ENCODE data around the gene TOMM20. TPM values are rescaled to one million over a fixed set of nuclear protein-coding genes. Genes with fewer than 3 reads are reported as not detected.

Gene TOMM20
- total and polyA plus RNA-seq, 2 donors (not counting 1 experiment from before 2014, with no cell fraction given): 25.0 to 77.3 TPM

GRCh38 chr1:235088907-235089306 is 39.7 kb downstream of the TOMM20 start:
- Mint-ChIP-seq H3K9me3 (ENCODE audit: insufficient read depth) (no peaks in the 10 kb centered on the region), H3K27ac (no peak overlapping the region), H3K4me1 (peaks cover 5% of the 10 kb centered on the region), H3K4me3 (no peak overlapping the region), H3K27me3 (peaks cover 4% of the 10 kb centered on the region)
- 97% methylated on average over 5 of the region's 7 CpGs for WGBS (ENCODE audit: insufficient coverage)
- intact Hi-C loops (cut with micrococcal nuclease): no loop called here
- H3K36me3 ChIP-seq (replicated peaks in 1 of 2; ENCODE audit: control extremely low read depth in 1 of 2, control insufficient read depth in 1 of 2, extremely low read depth in 1 of 2, insufficient read depth in 2 of 2, low read length in 1 of 2): no peaks in the 10 kb centered on the region
- H3K4me1 ChIP-seq (ENCODE audit: control insufficient read depth in 2 of 2, insufficient read depth in 2 of 2, low read length in 2 of 2): peaks cover 0 to 5% of the 10 kb centered on the region in 2 donors
- no peaks in the 10 kb centered on the region for H3K27me3 ChIP-seq (replicated peaks in 1 of 4; ENCODE audit: control extremely low read depth in 1 of 4, control insufficient read depth in 3 of 4, insufficient read depth in 4 of 4, low read length in 3 of 4)
- no peak overlapping the region for H3K9ac ChIP-seq (ENCODE audit: low read length)
- CTCF ChIA-PET: interaction anchor here (0.6 to 1.6 kb wide), 5 partner anchors 110 to 492 kb away, joined by 3 to 4 read pairs (median 3); no protein-coding TSS in a partner anchor
- H3K4me2 ChIP-seq (replicated peaks; ENCODE audit: low read depth, low read length, poor library complexity, severe bottlenecking): no peak overlapping the region
- no peak for ATAC-seq (ENCODE audit: low read depth)
- no peak overlapping the region for H3K27ac ChIP-seq (ENCODE audit: low read length in 2 of 2)
- H3K79me2 ChIP-seq (ENCODE audit: control insufficient read depth, insufficient read depth, low read length): no peaks in the 10 kb centered on the region
- no peak overlapping the region for H2AFZ ChIP-seq (ENCODE audit: insufficient read depth, low read depth, low read length, poor library complexity, severe bottlenecking)
- no peaks in the 10 kb centered on the region for H4K20me1 ChIP-seq (ENCODE audit: control insufficient read depth, insufficient read depth, low read length, poor library complexity, severe bottlenecking)
- H3K4me3 ChIP-seq (ENCODE audit: control extremely low read depth in 1 of 5, extremely low read depth in 1 of 5, insufficient read depth in 1 of 5, low read depth in 2 of 5, low read length in 4 of 5): no peak overlapping the region
- POLR2A ChIA-PET: no interaction called here
- no peak for TF ChIP-seq EZH2 (IDR thresholded peaks at IDR 0.05; ENCODE audit: borderline replicate concordance, insufficient read depth, low read depth, low read length, poor library complexity, severe bottlenecking)
- no peaks in the 10 kb centered on the region for H3K9me3 ChIP-seq (ENCODE audit: control extremely low read depth in 1 of 3, control insufficient read depth in 2 of 3, insufficient read depth in 1 of 3, low read length in 2 of 3)
- no peak for DNase-seq

GRCh38 chr1:235088430-235088829 is 40.2 kb downstream of the TOMM20 start:
- Mint-ChIP-seq H3K9me3 (ENCODE audit: insufficient read depth) (no peaks in the 10 kb centered on the region), H3K27me3 (no peaks in the 10 kb centered on the region), H3K27ac (no peak overlapping the region), H3K4me1 (peaks cover 6% of the 10 kb centered on the region), H3K4me3 (no peak overlapping the region)
- Histone ChIP-seq H4K20me1 (ENCODE audit: control insufficient read depth, insufficient read depth, low read length, poor library complexity, severe bottlenecking) (no peaks in the 10 kb centered on the region), H3K4me1 (ENCODE audit: control insufficient read depth in 2 of 2, insufficient read depth in 2 of 2, low read length in 2 of 2) (peaks cover under 1 to 5% of the 10 kb centered on the region in 2 donors), H3K27me3 (replicated peaks in 1 of 4; ENCODE audit: control extremely low read depth in 1 of 4, control insufficient read depth in 3 of 4, insufficient read depth in 4 of 4, low read length in 3 of 4) (no peaks in the 10 kb centered on the region), H3K79me2 (ENCODE audit: control insufficient read depth, insufficient read depth, low read length) (no peaks in the 10 kb centered on the region), H3K4me3 (ENCODE audit: control extremely low read depth in 1 of 5, extremely low read depth in 1 of 5, insufficient read depth in 1 of 5, low read depth in 2 of 5, low read length in 4 of 5) (no peak overlapping the region), H2AFZ (ENCODE audit: insufficient read depth, low read depth, low read length, poor library complexity, severe bottlenecking) (no peak overlapping the region), H3K9me3 (ENCODE audit: control extremely low read depth in 1 of 3, control insufficient read depth in 2 of 3, insufficient read depth in 1 of 3, low read length in 2 of 3) (no peaks in the 10 kb centered on the region), H3K36me3 (replicated peaks in 1 of 2; ENCODE audit: control extremely low read depth in 1 of 2, control insufficient read depth in 1 of 2, extremely low read depth in 1 of 2, insufficient read depth in 2 of 2, low read length in 1 of 2) (no peaks in the 10 kb centered on the region), H3K4me2 (replicated peaks; ENCODE audit: low read depth, low read length, poor library complexity, severe bottlenecking) (no peak overlapping the region), H3K27ac (ENCODE audit: low read length in 2 of 2) (no peak overlapping the region), H3K9ac (ENCODE audit: low read length) (no peak overlapping the region)
- intact Hi-C loops (cut with micrococcal nuclease): no loop called here
- ChIA-PET POLR2A (no interaction called here), CTCF (interaction anchor here (0.6 to 1.6 kb wide), 5 partner anchors 15 to 492 kb away, joined by 3 to 4 read pairs (median 3); no protein-coding TSS in a partner anchor)
- no peak for TF ChIP-seq EZH2 (IDR thresholded peaks at IDR 0.05; ENCODE audit: borderline replicate concordance, insufficient read depth, low read depth, low read length, poor library complexity, severe bottlenecking)
- TF ChIP-seq CTCF (IDR thresholded peaks at IDR 0.05): no peak
- no peak for DNase-seq
- 85% methylated on average over 6 of the region's 6 CpGs for WGBS (ENCODE audit: insufficient coverage)
- ATAC-seq (ENCODE audit: low read depth): no peak

Data from B cell (primary cell).